ENCODE data around the gene B4GALT5.

B4GALT5 gene

DNA sequence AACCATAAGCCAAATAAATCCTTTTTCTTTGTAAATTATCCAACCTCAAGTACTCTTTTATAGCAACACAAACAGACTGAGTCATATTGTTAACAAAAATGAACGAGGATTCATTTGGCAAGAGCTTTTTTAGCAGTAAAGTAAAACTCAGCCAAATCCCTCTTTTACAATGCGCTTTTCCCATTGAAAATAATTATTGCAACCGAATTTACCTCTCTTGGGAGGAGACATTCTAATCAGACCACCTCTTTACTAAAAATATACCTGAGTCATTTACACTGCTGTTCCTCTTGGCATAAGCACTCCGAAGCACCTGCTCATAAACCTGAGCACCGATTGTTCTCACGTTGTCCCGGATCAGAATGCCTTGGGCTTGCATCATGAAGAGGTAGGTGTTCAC is 57.4 kb downstream of the B4GALT5 start:
- Histone ChIP-seq H3K23ac (ENCODE audit: low read length) (no peak overlapping the region), H2BK120ac (ENCODE audit: low read depth, low read length) (no peak overlapping the region), H3K4me2 (ENCODE audit: low read length) (no peak overlapping the region), H3K79me2 (ENCODE audit: control insufficient read depth, insufficient read depth, low read length) (peaks cover 48% of the 10 kb centered on the region), H4K5ac (ENCODE audit: low read length) (no peak overlapping the region), H3K9ac (ENCODE audit: low read length) (no peak overlapping the region), H2BK15ac (replicated peaks; ENCODE audit: low read depth) (no peak overlapping the region), H3K4me1 (ENCODE audit: control insufficient read depth, low read depth, low read length) (peaks cover 11% of the 10 kb centered on the region), H4K8ac (ENCODE audit: low read depth, low read length) (no peak overlapping the region), H2BK5ac (ENCODE audit: low read length) (no peak overlapping the region), H3K56ac (ENCODE audit: low read length) (no peak overlapping the region), H3K4ac (ENCODE audit: low read depth, low read length) (no peak overlapping the region), H3K27me3 (ENCODE audit: insufficient read depth, low read length, poor library complexity) (no peaks in the 10 kb centered on the region), H2AK5ac (ENCODE audit: low read length) (no peak overlapping the region), H3K27ac (ENCODE audit: low read depth, low read length) (no peak overlapping the region), H3K79me1 (ENCODE audit: low read length) (peaks cover 17% of the 10 kb centered on the region), H3K18ac (ENCODE audit: low read length) (no peak overlapping the region), H3K36me3 (ENCODE audit: control insufficient read depth, insufficient read depth, low read length) (peaks cover 6% of the 10 kb centered on the region), H3K4me3 (ENCODE audit: low read length) (no peak overlapping the region)
- DNase-seq: no peak
- WGBS (ENCODE audit: extremely low coverage, insufficient coverage, low lambda C conversion rate): no CpG with 5 or more reads among the region's 7 CpGs

- no peak overlapping the region for H3K23ac ChIP-seq (ENCODE audit: low read length)
- H2AK5ac ChIP-seq (ENCODE audit: low read length): no peak overlapping the region
- no peak overlapping the region for H3K4ac ChIP-seq (ENCODE audit: low read depth, low read length)
- H3K79me2 ChIP-seq (ENCODE audit: control insufficient read depth, insufficient read depth, low read length): peaks cover 30% of the 10 kb centered on the region
- no CpG with 5 or more reads among the region's 8 CpGs for WGBS (ENCODE audit: extremely low coverage, insufficient coverage, low lambda C conversion rate)
- no peak overlapping the region for H3K27ac ChIP-seq (ENCODE audit: low read depth, low read length)
- no peak overlapping the region for H3K18ac ChIP-seq (ENCODE audit: low read length)
- H3K56ac ChIP-seq (ENCODE audit: low read length): no peak overlapping the region
- H2BK5ac ChIP-seq (ENCODE audit: low read length): no peak overlapping the region
- DNase-seq: no peak
- H4K5ac ChIP-seq (ENCODE audit: low read length): no peak overlapping the region
- no peak overlapping the region for H3K9ac ChIP-seq (ENCODE audit: low read length)
- peaks cover 9% of the 10 kb centered on the region for H3K4me1 ChIP-seq (ENCODE audit: control insufficient read depth, low read depth, low read length)
- no peak overlapping the region for H2BK15ac ChIP-seq (replicated peaks; ENCODE audit: low read depth)
- no peak overlapping the region for H2BK120ac ChIP-seq (ENCODE audit: low read depth, low read length)
- peaks cover 6% of the 10 kb centered on the region for H3K36me3 ChIP-seq (ENCODE audit: control insufficient read depth, insufficient read depth, low read length)
- no peak overlapping the region for H3K4me3 ChIP-seq (ENCODE audit: low read length)
- no peak overlapping the region for H3K4me2 ChIP-seq (ENCODE audit: low read length)
- peaks cover 14% of the 10 kb centered on the region for H3K79me1 ChIP-seq (ENCODE audit: low read length)
- H3K27me3 ChIP-seq (ENCODE audit: insufficient read depth, low read length, poor library complexity): no peaks in the 10 kb centered on the region
- no peak overlapping the region for H4K8ac ChIP-seq (ENCODE audit: low read depth, low read length)
These were observed 59.7 kb downstream of the B4GALT5 start for GRCh38 chr20:49653925-49654434.

GRCh38 chr20:49649672-49650071 is 64.0 kb downstream of the B4GALT5 start:
- H3K4me3 ChIP-seq (ENCODE audit: low read length): no peak overlapping the region
- H3K4ac ChIP-seq (ENCODE audit: low read depth, low read length): no peak overlapping the region
- H4K8ac ChIP-seq (ENCODE audit: low read depth, low read length): no peak overlapping the region
- H2AK5ac ChIP-seq (ENCODE audit: low read length): no peak overlapping the region
- H3K23ac ChIP-seq (ENCODE audit: low read length): no peak overlapping the region
- H2BK5ac ChIP-seq (ENCODE audit: low read length): no peak overlapping the region
- H3K36me3 ChIP-seq (ENCODE audit: control insufficient read depth, insufficient read depth, low read length): peaks cover 11% of the 10 kb centered on the region
- H3K79me2 ChIP-seq (ENCODE audit: control insufficient read depth, insufficient read depth, low read length): peaks cover 6% of the 10 kb centered on the region
- no peak overlapping the region for H3K9ac ChIP-seq (ENCODE audit: low read length)
- H3K4me1 ChIP-seq (ENCODE audit: control insufficient read depth, low read depth, low read length): no peaks in the 10 kb centered on the region
- H3K79me1 ChIP-seq (ENCODE audit: low read length): peaks cover 7% of the 10 kb centered on the region
- no peak for DNase-seq
- H4K5ac ChIP-seq (ENCODE audit: low read length): no peak overlapping the region
- H3K56ac ChIP-seq (ENCODE audit: low read length): no peak overlapping the region
- H2BK120ac ChIP-seq (ENCODE audit: low read depth, low read length): no peak overlapping the region
- no peak overlapping the region for H3K18ac ChIP-seq (ENCODE audit: low read length)
- no peak overlapping the region for H3K27ac ChIP-seq (ENCODE audit: low read depth, low read length)
- H3K27me3 ChIP-seq (ENCODE audit: insufficient read depth, low read length, poor library complexity): no peaks in the 10 kb centered on the region
- WGBS (ENCODE audit: extremely low coverage, insufficient coverage, low lambda C conversion rate): no CpG with 5 or more reads among the region's 3 CpGs
- no peak overlapping the region for H3K4me2 ChIP-seq (ENCODE audit: low read length)
- H2BK15ac ChIP-seq (replicated peaks; ENCODE audit: low read depth): no peak overlapping the region

DNA sequence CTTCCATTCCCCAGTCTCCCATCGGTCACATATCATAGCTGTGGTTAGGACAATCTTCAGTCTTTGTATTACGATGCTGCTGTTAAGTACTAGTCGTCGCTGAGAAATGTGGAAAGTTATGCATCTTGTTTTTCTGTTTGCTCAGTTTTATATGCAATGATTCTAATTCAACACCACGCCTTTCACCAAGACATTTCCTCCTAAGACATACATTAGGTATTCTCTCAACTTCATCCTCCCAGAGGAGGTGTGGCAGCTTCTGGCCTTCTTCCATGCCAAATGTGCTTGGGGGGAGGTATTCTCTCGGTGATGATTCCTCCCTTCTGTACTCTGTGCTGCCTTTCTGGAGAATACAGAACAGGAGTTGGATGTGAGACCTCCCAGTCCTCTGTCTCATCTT is 66.1 kb downstream of the B4GALT5 start:
- no peaks in the 10 kb centered on the region for H3K4me1 ChIP-seq (ENCODE audit: control insufficient read depth, low read depth, low read length)
- DNase-seq: no peak
- H3K27me3 ChIP-seq (ENCODE audit: insufficient read depth, low read length, poor library complexity): no peaks in the 10 kb centered on the region
- H3K56ac ChIP-seq (ENCODE audit: low read length): no peak overlapping the region
- no peak overlapping the region for H2BK120ac ChIP-seq (ENCODE audit: low read depth, low read length)
- H4K5ac ChIP-seq (ENCODE audit: low read length): no peak overlapping the region
- H3K79me1 ChIP-seq (ENCODE audit: low read length): peaks cover 5% of the 10 kb centered on the region
- no peak overlapping the region for H2AK5ac ChIP-seq (ENCODE audit: low read length)
- no CpG with 5 or more reads among the region's 6 CpGs for WGBS (ENCODE audit: extremely low coverage, insufficient coverage, low lambda C conversion rate)
- H2BK5ac ChIP-seq (ENCODE audit: low read length): no peak overlapping the region
- H3K18ac ChIP-seq (ENCODE audit: low read length): no peak overlapping the region
- H3K9ac ChIP-seq (ENCODE audit: low read length): no peak overlapping the region
- H3K27ac ChIP-seq (ENCODE audit: low read depth, low read length): no peak overlapping the region
- H3K79me2 ChIP-seq (ENCODE audit: control insufficient read depth, insufficient read depth, low read length): peaks cover 3% of the 10 kb centered on the region
- no peak overlapping the region for H3K4ac ChIP-seq (ENCODE audit: low read depth, low read length)
- H2BK15ac ChIP-seq (replicated peaks; ENCODE audit: low read depth): no peak overlapping the region
- H3K4me2 ChIP-seq (ENCODE audit: low read length): no peak overlapping the region
- no peak overlapping the region for H3K23ac ChIP-seq (ENCODE audit: low read length)
- peaks cover 5% of the 10 kb centered on the region for H3K36me3 ChIP-seq (ENCODE audit: control insufficient read depth, insufficient read depth, low read length)
- H3K4me3 ChIP-seq (ENCODE audit: low read length): no peak overlapping the region
- no peak overlapping the region for H4K8ac ChIP-seq (ENCODE audit: low read depth, low read length)

DNA sequence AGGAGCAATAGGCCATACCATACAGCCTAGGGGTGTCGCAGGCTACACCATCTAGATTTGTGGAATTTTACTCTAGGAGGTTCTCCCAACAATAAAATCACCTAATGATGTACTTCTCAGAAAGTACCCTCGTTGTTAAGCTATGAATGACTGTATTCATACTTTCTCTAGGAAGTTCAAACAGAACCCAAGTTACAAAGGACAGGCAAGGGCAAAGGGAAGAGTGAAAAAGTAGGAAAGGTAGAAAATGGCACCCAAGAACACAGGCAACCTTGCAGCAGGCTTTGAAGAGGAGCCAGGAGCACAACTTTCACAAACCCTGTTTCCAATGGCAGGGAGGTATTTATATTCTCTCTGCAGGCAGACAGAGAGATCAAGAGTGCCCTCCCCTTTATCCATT is 67.2 kb downstream of the B4GALT5 start:
- peaks cover 3% of the 10 kb centered on the region for H3K79me1 ChIP-seq (ENCODE audit: low read length)
- H3K27ac ChIP-seq (ENCODE audit: low read depth, low read length): no peak overlapping the region
- no peak overlapping the region for H3K56ac ChIP-seq (ENCODE audit: low read length)
- no peaks in the 10 kb centered on the region for H3K27me3 ChIP-seq (ENCODE audit: insufficient read depth, low read length, poor library complexity)
- H2BK120ac ChIP-seq (ENCODE audit: low read depth, low read length): no peak overlapping the region
- no CpG with 5 or more reads among the region's 2 CpGs for WGBS (ENCODE audit: extremely low coverage, insufficient coverage, low lambda C conversion rate)
- no peak for DNase-seq
- H3K9ac ChIP-seq (ENCODE audit: low read length): no peak overlapping the region
- peaks cover 6% of the 10 kb centered on the region for H3K36me3 ChIP-seq (ENCODE audit: control insufficient read depth, insufficient read depth, low read length)
- no peak overlapping the region for H3K4ac ChIP-seq (ENCODE audit: low read depth, low read length)
- no peaks in the 10 kb centered on the region for H3K79me2 ChIP-seq (ENCODE audit: control insufficient read depth, insufficient read depth, low read length)
- H2BK15ac ChIP-seq (replicated peaks; ENCODE audit: low read depth): no peak overlapping the region
- no peaks in the 10 kb centered on the region for H3K4me1 ChIP-seq (ENCODE audit: control insufficient read depth, low read depth, low read length)
- H3K18ac ChIP-seq (ENCODE audit: low read length): no peak overlapping the region
- no peak overlapping the region for H2BK5ac ChIP-seq (ENCODE audit: low read length)
- no peak overlapping the region for H3K4me2 ChIP-seq (ENCODE audit: low read length)
- H4K5ac ChIP-seq (ENCODE audit: low read length): no peak overlapping the region
- no peak overlapping the region for H4K8ac ChIP-seq (ENCODE audit: low read depth, low read length)
- H2AK5ac ChIP-seq (ENCODE audit: low read length): no peak overlapping the region
- H3K4me3 ChIP-seq (ENCODE audit: low read length): no peak overlapping the region
- H3K23ac ChIP-seq (ENCODE audit: low read length): no peak overlapping the region

DNA sequence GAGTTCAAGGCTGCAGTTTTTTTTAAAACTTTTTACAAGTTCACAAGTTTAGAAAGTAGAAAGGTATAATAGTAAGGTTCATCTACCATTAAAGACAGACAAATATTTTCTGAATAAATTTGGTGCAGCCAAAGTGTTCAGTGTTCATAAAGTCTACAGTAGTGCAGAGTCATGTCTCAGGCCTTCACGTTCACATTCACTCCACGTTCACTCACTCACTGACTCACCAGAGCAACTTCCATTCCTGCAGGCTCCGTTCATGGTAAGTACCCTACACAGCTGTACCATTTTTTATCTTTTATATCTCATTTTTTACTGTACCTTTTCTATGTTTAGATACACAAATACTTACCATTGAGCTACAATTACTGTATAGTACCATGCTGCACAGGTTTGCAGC is 67.6 kb downstream of the B4GALT5 start:
- Histone ChIP-seq H3K36me3 (ENCODE audit: control insufficient read depth, insufficient read depth, low read length) (peaks cover 6% of the 10 kb centered on the region), H3K18ac (ENCODE audit: low read length) (no peak overlapping the region), H4K5ac (ENCODE audit: low read length) (no peak overlapping the region), H2AK5ac (ENCODE audit: low read length) (no peak overlapping the region), H4K8ac (ENCODE audit: low read depth, low read length) (no peak overlapping the region), H3K27me3 (ENCODE audit: insufficient read depth, low read length, poor library complexity) (no peaks in the 10 kb centered on the region), H3K79me1 (ENCODE audit: low read length) (peaks cover 3% of the 10 kb centered on the region), H3K23ac (ENCODE audit: low read length) (no peak overlapping the region), H3K4me2 (ENCODE audit: low read length) (no peak overlapping the region), H3K79me2 (ENCODE audit: control insufficient read depth, insufficient read depth, low read length) (no peaks in the 10 kb centered on the region), H3K9ac (ENCODE audit: low read length) (no peak overlapping the region), H3K4me3 (ENCODE audit: low read length) (no peak overlapping the region), H3K27ac (ENCODE audit: low read depth, low read length) (no peak overlapping the region), H2BK5ac (ENCODE audit: low read length) (no peak overlapping the region), H3K4ac (ENCODE audit: low read depth, low read length) (no peak overlapping the region), H3K56ac (ENCODE audit: low read length) (no peak overlapping the region), H2BK120ac (ENCODE audit: low read depth, low read length) (no peak overlapping the region), H2BK15ac (replicated peaks; ENCODE audit: low read depth) (no peak overlapping the region), H3K4me1 (ENCODE audit: control insufficient read depth, low read depth, low read length) (no peaks in the 10 kb centered on the region)
- WGBS (ENCODE audit: extremely low coverage, insufficient coverage, low lambda C conversion rate): no CpG with 5 or more reads among the region's 3 CpGs
- DNase-seq: no peak

Measured in mesendoderm (in vitro differentiated cells).